Measurements from ENCODE around the gene CCL21. TPM values are rescaled to one million over a fixed set of nuclear protein-coding genes. Genes with fewer than 3 reads are reported as not detected.

Gene CCL21
- total RNA-seq, 1 experiment from 2014 or later, result not detected

DNA sequence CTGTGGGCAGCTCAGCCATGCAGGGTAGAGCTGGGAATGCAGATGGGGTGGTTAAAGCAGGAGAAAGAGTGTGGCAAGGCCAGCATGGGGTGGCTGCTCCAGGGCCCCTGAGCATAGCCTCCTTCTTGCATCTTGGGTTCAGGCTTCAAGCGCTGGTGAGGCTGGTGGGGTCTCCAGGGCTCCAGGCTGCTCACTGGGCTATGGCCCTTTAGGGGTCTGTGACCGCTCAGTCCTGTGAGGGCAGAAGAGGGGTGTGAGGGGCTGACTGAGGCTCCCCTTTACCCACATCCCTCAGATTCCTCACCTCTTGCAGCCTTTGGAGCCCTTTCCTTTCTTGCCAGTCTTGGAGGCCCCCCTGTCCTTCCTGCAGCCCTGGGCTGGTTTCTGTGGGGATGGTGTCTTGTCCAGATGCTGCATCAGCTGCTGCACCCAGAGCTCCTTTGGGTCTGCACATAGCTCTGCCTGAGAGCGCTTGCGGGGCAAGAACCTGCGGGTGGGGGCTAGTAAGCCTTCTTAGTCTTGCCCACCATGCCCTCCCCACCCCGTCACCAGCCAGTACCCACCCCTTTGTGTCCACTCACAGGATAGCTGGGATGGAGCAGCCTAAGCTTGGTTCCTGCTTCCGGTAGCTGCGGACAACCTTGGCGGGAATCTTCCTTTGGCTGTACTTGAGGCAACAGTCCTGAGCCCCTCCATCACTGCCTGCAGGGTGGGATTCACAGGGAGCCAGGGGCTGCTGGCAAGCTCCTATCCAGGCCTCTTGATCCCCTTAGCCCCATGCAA lies 549 bp downstream of the CCL21 start:
- H3K4me3 Mint-ChIP-seq (ENCODE audit: unreplicated experiment), result no peak overlapping the region
- POLR2A ChIA-PET, result no interaction called here
- no peaks in the 10 kb centered on the region for H3K4me1 ChIP-seq
- no peak for DNase-seq
- H3K36me3 ChIP-seq (ENCODE audit: control insufficient read depth, insufficient read depth, low read length), result no peaks in the 10 kb centered on the region
- no peaks in the 10 kb centered on the region for H3K27me3 ChIP-seq (replicated peaks; ENCODE audit: control insufficient read depth, insufficient read depth, low read length)
- peaks cover 16% of the 10 kb centered on the region for H3K27me3 Mint-ChIP-seq (ENCODE audit: insufficient read depth, unreplicated experiment)
- intact Hi-C loops (cut with micrococcal nuclease; ENCODE audit: unreplicated experiment), result loop anchor here (10.0 kb wide), 1 partner anchor 55 kb away; the partner anchor contains the start of gene IL11RA
- no peak overlapping the region for H3K27ac Mint-ChIP-seq (ENCODE audit: unreplicated experiment)
- CTCF ChIA-PET, result no interaction called here
- TF ChIP-seq, protein P1, sequence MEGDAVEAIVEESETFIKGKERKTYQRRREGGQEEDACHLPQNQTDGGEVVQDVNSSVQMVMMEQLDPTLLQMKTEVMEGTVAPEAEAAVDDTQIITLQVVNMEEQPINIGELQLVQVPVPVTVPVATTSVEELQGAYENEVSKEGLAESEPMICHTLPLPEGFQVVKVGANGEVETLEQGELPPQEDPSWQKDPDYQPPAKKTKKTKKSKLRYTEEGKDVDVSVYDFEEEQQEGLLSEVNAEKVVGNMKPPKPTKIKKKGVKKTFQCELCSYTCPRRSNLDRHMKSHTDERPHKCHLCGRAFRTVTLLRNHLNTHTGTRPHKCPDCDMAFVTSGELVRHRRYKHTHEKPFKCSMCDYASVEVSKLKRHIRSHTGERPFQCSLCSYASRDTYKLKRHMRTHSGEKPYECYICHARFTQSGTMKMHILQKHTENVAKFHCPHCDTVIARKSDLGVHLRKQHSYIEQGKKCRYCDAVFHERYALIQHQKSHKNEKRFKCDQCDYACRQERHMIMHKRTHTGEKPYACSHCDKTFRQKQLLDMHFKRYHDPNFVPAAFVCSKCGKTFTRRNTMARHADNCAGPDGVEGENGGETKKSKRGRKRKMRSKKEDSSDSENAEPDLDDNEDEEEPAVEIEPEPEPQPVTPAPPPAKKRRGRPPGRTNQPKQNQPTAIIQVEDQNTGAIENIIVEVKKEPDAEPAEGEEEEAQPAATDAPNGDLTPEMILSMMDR (IDR thresholded peaks at IDR 0.05; ENCODE audit: insufficient read depth in 1 of 2, low read depth in 1 of 2, low read length in 1 of 2, severe bottlenecking in 1 of 2, unreplicated experiment in 1 of 2), result no peak
- H3K9me3 ChIP-seq, result no peaks in the 10 kb centered on the region
- H3K4me1 Mint-ChIP-seq (ENCODE audit: low read depth, unreplicated experiment), result no peaks in the 10 kb centered on the region
- no peak overlapping the region for H3K4me3 ChIP-seq (ENCODE audit: low read depth, low read length)
- no peaks in the 10 kb centered on the region for H3K9me3 Mint-ChIP-seq (ENCODE audit: unreplicated experiment)
- no TSS peak for BruUV-seq (replicated peaks)
- no peaks in the 10 kb centered on the region for H3K36me3 Mint-ChIP-seq (ENCODE audit: insufficient read depth, unreplicated experiment)

DNA sequence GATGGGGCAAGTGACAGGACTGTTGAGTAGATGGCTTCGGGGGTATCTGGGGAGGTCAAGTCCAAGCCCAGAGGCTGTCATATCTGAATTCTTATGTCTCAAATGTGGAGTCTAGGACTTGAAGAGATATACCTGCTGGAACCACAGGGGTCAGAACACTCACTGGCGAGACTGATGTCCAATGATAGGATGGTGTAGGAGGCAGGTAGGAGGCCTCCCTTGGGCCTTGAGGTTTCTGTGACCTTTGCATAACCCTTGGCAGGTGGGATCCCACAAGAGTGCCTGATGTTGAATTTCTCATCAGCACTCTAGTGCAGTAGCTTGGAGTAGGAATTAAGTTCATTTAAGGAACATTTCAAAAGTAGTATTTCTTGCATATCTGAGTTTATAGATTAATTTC lies 2.8 kb downstream of the CCL21 start:
- Mint-ChIP-seq H3K9me3 (ENCODE audit: unreplicated experiment) (no peaks in the 10 kb centered on the region), H3K4me1 (ENCODE audit: low read depth, unreplicated experiment) (no peaks in the 10 kb centered on the region), H3K27ac (ENCODE audit: unreplicated experiment) (no peak overlapping the region), H3K27me3 (ENCODE audit: insufficient read depth, unreplicated experiment) (peaks cover 4% of the 10 kb centered on the region), H3K36me3 (ENCODE audit: insufficient read depth, unreplicated experiment) (no peaks in the 10 kb centered on the region), H3K4me3 (ENCODE audit: unreplicated experiment) (no peak overlapping the region)
- ChIA-PET CTCF (no interaction called here), POLR2A (no interaction called here)
- TF ChIP-seq, protein P1 (IDR thresholded peaks at IDR 0.05; ENCODE audit: insufficient read depth in 1 of 2, low read depth in 1 of 2, low read length in 1 of 2, severe bottlenecking in 1 of 2, unreplicated experiment in 1 of 2), result no peak
- Histone ChIP-seq H3K4me3 (ENCODE audit: low read depth, low read length) (no peak overlapping the region), H3K36me3 (ENCODE audit: control insufficient read depth, insufficient read depth, low read length) (no peaks in the 10 kb centered on the region), H3K9me3 (no peaks in the 10 kb centered on the region), H3K27me3 (replicated peaks; ENCODE audit: control insufficient read depth, insufficient read depth, low read length) (no peaks in the 10 kb centered on the region), H3K4me1 (no peaks in the 10 kb centered on the region)
- no TSS peak for BruUV-seq (replicated peaks)
- DNase-seq, result no peak
- intact Hi-C loops (cut with micrococcal nuclease; ENCODE audit: unreplicated experiment), result loop anchor here (10.0 kb wide), 1 partner anchor 52 kb away; the partner anchor contains the start of gene IL11RA

GRCh38 chr9:34701769-34702736 lies 7.9 kb downstream of the CCL21 start:
- H3K9me3 Mint-ChIP-seq (ENCODE audit: unreplicated experiment), result no peaks in the 10 kb centered on the region
- H3K4me1 Mint-ChIP-seq (ENCODE audit: low read depth, unreplicated experiment), result peaks cover 6% of the 10 kb centered on the region
- H3K36me3 Mint-ChIP-seq (ENCODE audit: insufficient read depth, unreplicated experiment), result no peaks in the 10 kb centered on the region
- POLR2A ChIA-PET, result interaction anchor here (0.6 kb wide), 1 partner anchor 116 kb away, joined by 3 read pairs; no protein-coding TSS in a partner anchor
- intact Hi-C loops (cut with micrococcal nuclease; ENCODE audit: unreplicated experiment), result loop anchor here (1.0 to 10.0 kb wide), 4 partner anchors 27 to 90 kb away; partner anchors contain the start of genes IL11RA and RPP25L
- no TSS peak for BruUV-seq (replicated peaks)
- TF ChIP-seq, protein P1 (IDR thresholded peaks at IDR 0.05; ENCODE audit: insufficient read depth in 1 of 2, low read depth in 1 of 2, low read length in 1 of 2, severe bottlenecking in 1 of 2, unreplicated experiment in 1 of 2), result peak; percentile 82 to 98
- CTCF ChIA-PET, result interaction anchor here (0.5 to 2.1 kb wide), 16 partner anchors 9 to 244 kb away, joined by 3 to 25 read pairs (median 3); partner anchors contain the start of genes FAM219A and GALT
- DNase-seq, result peak; percentile 74 to 83
- H3K4me3 Mint-ChIP-seq (ENCODE audit: unreplicated experiment), result peak overlapping the region; percentile 36
- H3K27ac Mint-ChIP-seq (ENCODE audit: unreplicated experiment), result no peak overlapping the region
- peaks cover 10% of the 10 kb centered on the region for H3K27me3 Mint-ChIP-seq (ENCODE audit: insufficient read depth, unreplicated experiment)
- H3K27me3 ChIP-seq (replicated peaks; ENCODE audit: control insufficient read depth, insufficient read depth, low read length), result no peaks in the 10 kb centered on the region
- H3K4me1 ChIP-seq, result no peaks in the 10 kb centered on the region
- H3K36me3 ChIP-seq (ENCODE audit: control insufficient read depth, insufficient read depth, low read length), result no peaks in the 10 kb centered on the region
- no peaks in the 10 kb centered on the region for H3K9me3 ChIP-seq
- H3K4me3 ChIP-seq (ENCODE audit: low read depth, low read length), result peak overlapping the region; percentile 37
